Naive thymus-derived CD4-positive, alpha-beta T cell (primary cell): Measurements from ENCODE around the gene CDC42EP4. TPM values are rescaled to one million over a fixed set of nuclear protein-coding genes. Genes with fewer than 3 reads are reported as not detected.

Source experiments
- ATAC-seq: fragments of 150-1000 bp; cut with Tn5 transposase; 2 replicates; pipeline ENCODE4 v1.10.0; 2021; ENCODE audit warnings: mild to moderate bottlenecking, moderate library complexity
- CTCF ChIA-PET: fragments of 350-600 bp; sonication (Branson Sonifier 250); formaldehyde crosslinking; loops from one replicate; lab custom pipeline; 2021; ENCODE audit warnings: antibody characterized with exemption; lab: Charles Lee
- POLR2A ChIA-PET: fragments of 350-600 bp; sonication (Branson Sonifier 250); formaldehyde crosslinking; loops from one replicate; lab custom pipeline; 2021; ENCODE audit warnings: antibody characterized with exemption, inconsistent platforms; lab: Charles Lee
- DNase-seq, 9 donors: peaks; one replicate each; pipeline versions ENCODE4 v3.0.0 to v3.0.0-alpha.2; 2020 to 2022; ENCODE audit warnings: mixed read lengths in 1 of 9
- H3K27ac ChIP-seq: one replicate; pipeline ENCODE4 v1.7.0; 2013; ENCODE audit warnings: mild to moderate bottlenecking, low read depth, low read length, moderate library complexity
- H3K27me3 ChIP-seq, 2 donors: one replicate each; pipeline ENCODE4 v1.7.0; 2013; ENCODE audit warnings: low read length in 2 of 2, mild to moderate bottlenecking in 2 of 2, moderate library complexity in 2 of 2; ENCODE audit not compliant: control insufficient read depth in 2 of 2, insufficient read depth in 2 of 2
- H3K36me3 ChIP-seq, 3 experiments: 1 replicate in 2 of 3; 2 replicates in 1 of 3; pipeline ENCODE4 v1.7.0; 2013; ENCODE audit warnings: low read length in 3 of 3, mild to moderate bottlenecking in 3 of 3, moderate library complexity in 1 of 3; ENCODE audit not compliant: insufficient read depth in 3 of 3, control insufficient read depth in 2 of 3
- H3K4me1 ChIP-seq, 2 donors: one replicate each; pipeline ENCODE4 v1.7.0; 2013; ENCODE audit warnings: low read length in 2 of 2, mild to moderate bottlenecking in 2 of 2, moderate library complexity in 1 of 2; ENCODE audit not compliant: control insufficient read depth in 2 of 2, insufficient read depth in 2 of 2
- H3K4me3 ChIP-seq: 2 replicates; pipeline ENCODE4 v1.7.0; 2013; ENCODE audit warnings: mild to moderate bottlenecking, low read length
- H3K9me3 ChIP-seq, 3 experiments: 1 replicate in 2 of 3; 2 replicates in 1 of 3; pipeline ENCODE4 v1.7.0; 2013; ENCODE audit warnings: low read length in 3 of 3; ENCODE audit not compliant: control insufficient read depth in 2 of 3
- H3K27ac Mint-ChIP-seq, 9 donors: one replicate each; pipeline ENCODE4 v1.8.0; 2020 to 2022; ENCODE audit warnings: mixed read lengths in 9 of 9, mild to moderate bottlenecking in 8 of 9, moderate library complexity in 5 of 9, inconsistent platforms in 2 of 9
- H3K27me3 Mint-ChIP-seq, 5 donors: one replicate each; pipeline ENCODE4 v1.8.0; 2021 to 2022; ENCODE audit warnings: mixed read lengths in 5 of 5, mild to moderate bottlenecking in 1 of 5
- H3K36me3 Mint-ChIP-seq, 5 donors: one replicate each; pipeline ENCODE4 v1.8.0; 2020 to 2022; ENCODE audit warnings: mixed read lengths in 5 of 5, mild to moderate bottlenecking in 3 of 5, inconsistent platforms in 1 of 5
- H3K4me1 Mint-ChIP-seq, 7 donors: one replicate each; pipeline ENCODE4 v1.8.0; 2020 to 2022; ENCODE audit warnings: mixed read lengths in 7 of 7, mild to moderate bottlenecking in 3 of 7, inconsistent platforms in 1 of 7
- H3K4me3 Mint-ChIP-seq, 10 donors: one replicate each; pipeline ENCODE4 v1.8.0; 2020 to 2022; ENCODE audit warnings: mild to moderate bottlenecking in 10 of 10, mixed read lengths in 10 of 10, moderate library complexity in 6 of 10, inconsistent platforms in 2 of 10
- H3K9me3 Mint-ChIP-seq, 11 donors: one replicate each; pipeline ENCODE4 v1.8.0; 2020 to 2022; ENCODE audit warnings: mixed read lengths in 11 of 11, mild to moderate bottlenecking in 4 of 11, inconsistent platforms in 1 of 11, moderate library complexity in 1 of 11
- intact Hi-C, 2 donors: fragments of 100-400 bp; cut with micrococcal nuclease; formaldehyde crosslinking; loops; one replicate each; pipeline ENCODE4 v1.15.1; 2023
- polyA plus RNA-seq, 2 donors: library from polyadenylated mRNA; unstranded; fragments of 300-500 nt; fragmentation: Illumina TruSeq; gene quantifications; one replicate each; pipeline ENCODE4 v1.2.3, GENCODE V29; 2021
- total RNA-seq, 6 experiments: library from RNA in 5 of 6; stranded (reverse) in 5 of 6; gene quantifications; 1 replicate in 5 of 6; 2 replicates in 1 of 6; pipeline ENCODE4 v1.2.3 and lab custom pipeline; 2021 to 2026

The CDC42EP4 gene
- total and polyA plus RNA-seq, 7 experiments from 2014 or later = 0.19 to 15.8 (median 1.5) TPM

- Histone ChIP-seq H3K4me3 (no peak overlapping the region), H3K27ac (no peak overlapping the region), H3K36me3 (peaks cover 0 to 9% (median 0%) of the 10 kb centered on the region in 3 experiments), H3K4me1 (no peaks in the 10 kb centered on the region), H3K27me3 (no peaks in the 10 kb centered on the region), H3K9me3 (no peaks in the 10 kb centered on the region)
- Mint-ChIP-seq H3K27me3 (no peaks in the 10 kb centered on the region), H3K27ac (no peak overlapping the region), H3K4me1 (peaks cover 0 to 4% (median 0%) of the 10 kb centered on the region in 7 donors), H3K9me3 (no peaks in the 10 kb centered on the region), H3K36me3 (peaks cover 0 to 4% (median 2%) of the 10 kb centered on the region in 5 donors), H3K4me3 (no peak overlapping the region)
- intact Hi-C loops = no loop called here
- ATAC-seq = no peak
- no peak for DNase-seq
- ChIA-PET CTCF (no interaction called here), POLR2A (no interaction called here)
Observed at GRCh38 chr17:73251871-73252270, 59.9 kb downstream of the CDC42EP4 start.

- Histone ChIP-seq H3K36me3 (peaks cover 0 to 11% (median 0%) of the 10 kb centered on the region in 3 experiments), H3K4me1 (no peaks in the 10 kb centered on the region), H3K27me3 (no peaks in the 10 kb centered on the region), H3K4me3 (no peak overlapping the region), H3K27ac (no peak overlapping the region), H3K9me3 (no peaks in the 10 kb centered on the region)
- no peaks in the 10 kb centered on the region for H3K27me3 Mint-ChIP-seq
- DNase-seq = no peak
- CTCF ChIA-PET = interaction anchor here (1.1 to 1.3 kb wide), 3 partner anchors 62 to 524 kb away, joined by 3 to 4 read pairs (median 3); no protein-coding TSS in a partner anchor
- intact Hi-C loops = no loop called here
- POLR2A ChIA-PET = no interaction called here
- peaks cover 0 to 6% (median 4%) of the 10 kb centered on the region in 5 donors for H3K36me3 Mint-ChIP-seq
- ATAC-seq = no peak
- peak overlapping the region in 2 of 9 donors; percentile 5 to 18 for H3K27ac Mint-ChIP-seq
- no peak overlapping the region for H3K4me3 Mint-ChIP-seq
- H3K4me1 Mint-ChIP-seq = peaks cover 0 to 4% (median 0%) of the 10 kb centered on the region in 7 donors
- no peaks in the 10 kb centered on the region for H3K9me3 Mint-ChIP-seq
Observed at GRCh38 chr17:73250851-73251640, 60.8 kb downstream of the CDC42EP4 start.

GRCh38 chr17:73249700-73250099, 62.1 kb downstream of the CDC42EP4 start:
- Histone ChIP-seq H3K36me3 (peaks cover 0 to 21% (median 0%) of the 10 kb centered on the region in 3 experiments), H3K4me3 (no peak overlapping the region), H3K27ac (no peak overlapping the region), H3K9me3 (no peaks in the 10 kb centered on the region), H3K4me1 (no peaks in the 10 kb centered on the region), H3K27me3 (no peaks in the 10 kb centered on the region)
- Mint-ChIP-seq H3K36me3 (peaks cover 0 to 9% (median 4%) of the 10 kb centered on the region in 5 donors), H3K27ac (no peak overlapping the region), H3K4me1 (no peaks in the 10 kb centered on the region), H3K4me3 (no peak overlapping the region), H3K9me3 (no peaks in the 10 kb centered on the region), H3K27me3 (no peaks in the 10 kb centered on the region)
- ATAC-seq (no peak), DNase-seq (no peak)
- ChIA-PET CTCF (interaction anchor here (0.7 to 1.3 kb wide), 5 partner anchors 60 to 529 kb away, joined by 3 to 4 read pairs (median 3); no protein-coding TSS in a partner anchor), POLR2A (no interaction called here)
- intact Hi-C loops = no loop called here

GRCh38 chr17:73248532-73248931, 63.3 kb downstream of the CDC42EP4 start:
- ATAC-seq = no peak
- Histone ChIP-seq H3K27me3 (no peaks in the 10 kb centered on the region), H3K36me3 (peaks cover 0 to 27% (median 0%) of the 10 kb centered on the region in 3 experiments), H3K4me1 (no peaks in the 10 kb centered on the region), H3K9me3 (no peaks in the 10 kb centered on the region), H3K4me3 (no peak overlapping the region), H3K27ac (no peak overlapping the region)
- intact Hi-C loops = no loop called here
- POLR2A ChIA-PET = no interaction called here
- Mint-ChIP-seq H3K4me3 (no peak overlapping the region), H3K36me3 (peaks cover 0 to 14% (median 4%) of the 10 kb centered on the region in 5 donors), H3K9me3 (no peaks in the 10 kb centered on the region), H3K27ac (peak overlapping the region in 1 of 9 donors; percentile 4), H3K27me3 (no peaks in the 10 kb centered on the region), H3K4me1 (no peaks in the 10 kb centered on the region)
- CTCF ChIA-PET = interaction anchor here (0.6 kb wide), 1 partner anchor 124 kb away, joined by 3 read pairs; no protein-coding TSS in a partner anchor
- DNase-seq = no peak

DNA sequence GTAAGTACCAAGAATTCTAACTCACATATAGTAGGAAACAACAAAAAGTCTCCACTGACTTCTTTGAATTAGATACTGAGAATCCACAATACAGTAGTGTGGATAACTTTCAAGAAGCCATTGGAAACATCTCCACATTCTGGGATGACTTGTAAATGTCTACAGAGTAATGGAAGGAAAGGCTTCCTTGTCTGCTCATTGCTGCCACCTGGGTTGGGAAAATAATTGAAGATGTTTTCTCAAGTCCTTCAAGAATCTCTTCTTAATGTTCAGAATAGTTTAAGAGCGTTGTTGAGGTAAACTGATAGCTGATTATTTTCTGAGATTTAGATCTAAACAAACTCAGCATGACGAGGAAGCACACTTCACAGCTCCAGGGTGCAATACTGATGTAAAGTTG, 64.1 kb downstream of the CDC42EP4 start:
- Mint-ChIP-seq H3K27ac (peak overlapping the region in 2 of 9 donors; percentile 4 to 63), H3K9me3 (no peaks in the 10 kb centered on the region), H3K36me3 (peaks cover 0 to 16% (median 4%) of the 10 kb centered on the region in 5 donors), H3K27me3 (no peaks in the 10 kb centered on the region), H3K4me1 (no peaks in the 10 kb centered on the region), H3K4me3 (no peak overlapping the region)
- H3K4me1 ChIP-seq = no peaks in the 10 kb centered on the region
- DNase-seq = no peak
- no peak overlapping the region for H3K27ac ChIP-seq
- H3K36me3 ChIP-seq = peaks cover 0 to 29% (median 0%) of the 10 kb centered on the region in 3 experiments
- no peaks in the 10 kb centered on the region for H3K27me3 ChIP-seq
- CTCF ChIA-PET = no interaction called here
- H3K9me3 ChIP-seq = no peaks in the 10 kb centered on the region
- no peak for ATAC-seq
- intact Hi-C loops = no loop called here
- H3K4me3 ChIP-seq = no peak overlapping the region
- POLR2A ChIA-PET = no interaction called here

DNA sequence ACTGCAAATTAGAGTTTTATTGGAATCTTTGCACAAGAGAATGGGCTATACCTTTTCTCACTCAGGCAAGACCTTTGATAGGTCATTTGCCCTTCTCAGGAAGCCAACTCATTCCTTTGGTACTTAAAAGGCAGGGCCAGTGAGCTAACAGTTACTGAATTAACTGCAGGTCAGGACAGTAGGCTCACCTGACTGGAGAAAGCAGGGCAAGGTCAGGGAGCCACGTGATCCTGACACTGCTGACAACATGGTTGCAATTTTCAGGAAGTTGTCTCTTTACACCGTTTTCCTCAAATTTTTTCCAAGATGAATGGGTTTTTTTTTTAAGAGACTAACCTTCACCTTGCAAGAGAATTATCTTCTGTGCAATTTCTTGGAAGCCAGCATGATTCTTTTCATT, 71.2 kb downstream of the CDC42EP4 start:
- no peaks in the 10 kb centered on the region for H3K27me3 ChIP-seq
- no peak overlapping the region for H3K27ac ChIP-seq
- DNase-seq (no peak), ATAC-seq (no peak)
- H3K27me3 Mint-ChIP-seq = no peaks in the 10 kb centered on the region
- H3K9me3 Mint-ChIP-seq = no peaks in the 10 kb centered on the region
- no peak overlapping the region for H3K4me3 Mint-ChIP-seq
- H3K9me3 ChIP-seq = no peaks in the 10 kb centered on the region
- peaks cover 21 to 59% (median 39%) of the 10 kb centered on the region in 7 donors for H3K4me1 Mint-ChIP-seq
- peaks cover 0 to 22% (median 0%) of the 10 kb centered on the region in 3 experiments for H3K36me3 ChIP-seq
- H3K27ac Mint-ChIP-seq = peak overlapping the region in 1 of 9 donors; percentile 21
- H3K36me3 Mint-ChIP-seq = peaks cover 2 to 30% (median 16%) of the 10 kb centered on the region in 5 donors
- ChIA-PET POLR2A (no interaction called here), CTCF (interaction anchor here (2.7 kb wide), 1 partner anchor 15 kb away, joined by 7 read pairs; no protein-coding TSS in a partner anchor)
- peaks cover 15 to 18% of the 10 kb centered on the region in 2 donors for H3K4me1 ChIP-seq
- no peak overlapping the region for H3K4me3 ChIP-seq
- intact Hi-C loops = no loop called here
